HG03558 (cell line): ENCODE data around the gene CFAP45.

Source experiments
- ATAC-seq: cut with Tn5 transposase; IDR thresholded peaks from one replicate; pipeline ENCODE4 v1.9.1; 2021; ENCODE audit warnings: moderate number of reproducible peaks; ENCODE audit not compliant: unreplicated experiment; ENCODE audit errors: extremely low read depth

Gene CFAP45

GRCh38 chr1:159936273-159936904 lies 36.4 kb upstream of the CFAP45 start:
- no peak for ATAC-seq

GRCh38 chr1:159935719-159936272 lies 35.8 kb upstream of the CFAP45 start:
- ATAC-seq, result no peak

- ATAC-seq, result no peak
Measured at GRCh38 chr1:159935305-159935704, 35.3 kb upstream of the CFAP45 start.

- no peak for ATAC-seq
Measured at GRCh38 chr1:159934136-159935039, 34.4 kb upstream of the CFAP45 start.

GRCh38 chr1:159933347-159933746 lies 33.4 kb upstream of the CFAP45 start:
- ATAC-seq, result no peak

- no peak for ATAC-seq
Measured at GRCh38 chr1:159932296-159933285, 32.6 kb upstream of the CFAP45 start.

- no peak for ATAC-seq
Measured at GRCh38 chr1:159931795-159932173, 31.8 kb upstream of the CFAP45 start.

GRCh38 chr1:159931101-159931794 lies 31.3 kb upstream of the CFAP45 start:
- ATAC-seq, result no peak

- no peak for ATAC-seq
Measured at GRCh38 chr1:159930634-159931033, 30.7 kb upstream of the CFAP45 start.

GRCh38 chr1:159930216-159930615 lies 30.3 kb upstream of the CFAP45 start:
- no peak for ATAC-seq

- no peak for ATAC-seq
Measured at GRCh38 chr1:159929155-159930051, 29.4 kb upstream of the CFAP45 start.

GRCh38 chr1:159928491-159929050 lies 28.6 kb upstream of the CFAP45 start:
- no peak for ATAC-seq

GRCh38 chr1:159927849-159928431 lies 28.0 kb upstream of the CFAP45 start:
- no peak for ATAC-seq

- ATAC-seq, result no peak
Measured at GRCh38 chr1:159927211-159927848, 27.4 kb upstream of the CFAP45 start.

GRCh38 chr1:159925719-159926078 lies 25.7 kb upstream of the CFAP45 start:
- no peak for ATAC-seq

GRCh38 chr1:159924791-159925718 lies 25.1 kb upstream of the CFAP45 start, which contains the start of gene TAGLN2:
Gene TAGLN2, minus strand, starts transcription at chr1:159925507. Its CDS starts 4,998 bp downstream, at chr1:159920509.
- ATAC-seq, result peak; percentile 45
